ENCODE measurements around the gene SPEN. TPM values are rescaled to one million over a fixed set of nuclear protein-coding genes. Genes with fewer than 3 reads are reported as not detected.

Gene SPEN
- total RNA-seq, 1 donor from 2014 or later: 54.7 TPM

GRCh38 chr1:15934211-15935055, 86.9 kb downstream of the SPEN start:
- no peak for ATAC-seq
- peaks cover 100% of the 10 kb centered on the region for H3K36me3 ChIP-seq

GRCh38 chr1:15935056-15935950, 87.8 kb downstream of the SPEN start:
- intact Hi-C loops (cut with DNase I): no loop called here
- DNase-seq: no peak

More at GRCh38 chr1:15934211-15935055, 86.9 kb downstream of the SPEN start:
- DNase-seq: no peak
- H3K4me1 ChIP-seq: peaks cover 19% of the 10 kb centered on the region
- H3K9me3 ChIP-seq: no peaks in the 10 kb centered on the region
- TF ChIP-seq CTCF (IDR thresholded peaks at IDR 0.05): no peak
- no peak overlapping the region for H3K27ac ChIP-seq
- intact Hi-C loops (cut with DNase I): no loop called here
- no peak overlapping the region for H3K4me3 ChIP-seq
- no peaks in the 10 kb centered on the region for H3K27me3 ChIP-seq (ENCODE audit: low read depth)

GRCh38 chr1:15936025-15936424, 88.5 kb downstream of the SPEN start:
- Histone ChIP-seq H3K4me3 (no peak overlapping the region), H3K36me3 (peaks cover 100% of the 10 kb centered on the region), H3K27ac (no peak overlapping the region), H3K4me1 (peaks cover 24% of the 10 kb centered on the region), H3K9me3 (no peaks in the 10 kb centered on the region), H3K27me3 (ENCODE audit: low read depth) (no peaks in the 10 kb centered on the region)
- intact Hi-C loops (cut with DNase I): no loop called here
- no peak for TF ChIP-seq CTCF (IDR thresholded peaks at IDR 0.05)
- ATAC-seq (no peak), DNase-seq (no peak)

More at GRCh38 chr1:15935056-15935950, 87.8 kb downstream of the SPEN start:
- H3K4me3 ChIP-seq: no peak overlapping the region
- no peak for ATAC-seq
- H3K27ac ChIP-seq: no peak overlapping the region
- no peaks in the 10 kb centered on the region for H3K9me3 ChIP-seq
- no peaks in the 10 kb centered on the region for H3K27me3 ChIP-seq (ENCODE audit: low read depth)
- no peak for TF ChIP-seq CTCF (IDR thresholded peaks at IDR 0.05)
- H3K4me1 ChIP-seq: peaks cover 24% of the 10 kb centered on the region
- H3K36me3 ChIP-seq: peaks cover 100% of the 10 kb centered on the region

- no peak overlapping the region for H3K4me3 ChIP-seq
- ATAC-seq (no peak), DNase-seq (no peak)
- intact Hi-C loops (cut with DNase I): no loop called here
- peaks cover 100% of the 10 kb centered on the region for H3K36me3 ChIP-seq
- TF ChIP-seq CTCF (IDR thresholded peaks at IDR 0.05): no peak
- H3K27me3 ChIP-seq (ENCODE audit: low read depth): no peaks in the 10 kb centered on the region
- H3K27ac ChIP-seq: peak overlapping the region; percentile 11
- peaks cover 24% of the 10 kb centered on the region for H3K4me1 ChIP-seq
- H3K9me3 ChIP-seq: no peaks in the 10 kb centered on the region
These were observed 89.6 kb downstream of the SPEN start for GRCh38 chr1:15937146-15937545.

- H3K27ac ChIP-seq: peak overlapping the region; percentile 11
- ATAC-seq (no peak), DNase-seq (no peak)
- no peak overlapping the region for H3K4me3 ChIP-seq
- peaks cover 24% of the 10 kb centered on the region for H3K4me1 ChIP-seq
- H3K9me3 ChIP-seq: no peaks in the 10 kb centered on the region
- H3K27me3 ChIP-seq (ENCODE audit: low read depth): no peaks in the 10 kb centered on the region
- peaks cover 100% of the 10 kb centered on the region for H3K36me3 ChIP-seq
- intact Hi-C loops (cut with DNase I): no loop called here
- TF ChIP-seq CTCF (IDR thresholded peaks at IDR 0.05): no peak
These were observed 90.2 kb downstream of the SPEN start for GRCh38 chr1:15937706-15938168.

Measured in lower lobe of right lung (tissue), 2 donors.